H9 (cell line): ENCODE measurements around the gene MICAL3. TPM values are rescaled to one million over a fixed set of nuclear protein-coding genes. Genes with fewer than 3 reads are reported as not detected.

ENCODE experiments used
- DNase-seq: peaks from one replicate; pipeline ENCODE4 v3.0.0-alpha.2; 2017
- H2AFZ ChIP-seq: one replicate; pipeline ENCODE4 v1.6.1; 2013; ENCODE audit warnings: mild to moderate bottlenecking, low read length, control low read depth, moderate library complexity
- H2AK5ac ChIP-seq: 2 replicates; pipeline ENCODE4 v1.6.1; 2013; ENCODE audit warnings: low read length, control low read depth, mixed read lengths; ENCODE audit not compliant: insufficient read length
- H2BK120ac ChIP-seq: one replicate; pipeline ENCODE4 v1.6.1; 2013; ENCODE audit warnings: low read depth, mild to moderate bottlenecking, low read length, control low read depth, inconsistent platforms; ENCODE audit not compliant: poor library complexity, severe bottlenecking
- H2BK12ac ChIP-seq: 2 replicates; pipeline ENCODE4 v1.6.1; 2013; ENCODE audit warnings: low read length, control low read depth, mixed read lengths, low read depth; ENCODE audit not compliant: insufficient read length
- H2BK15ac ChIP-seq: 2 replicates; pipeline ENCODE4 v1.6.1; 2013; ENCODE audit warnings: low read depth, low read length, control low read depth
- H2BK20ac ChIP-seq: one replicate; pipeline ENCODE4 v1.6.1; 2013; ENCODE audit warnings: low read depth, mild to moderate bottlenecking, low read length, control low read depth, inconsistent platforms; ENCODE audit not compliant: poor library complexity, severe bottlenecking
- H2BK5ac ChIP-seq: 2 replicates; pipeline ENCODE4 v1.6.1; 2013; ENCODE audit warnings: low read length, control low read depth, mixed read lengths; ENCODE audit not compliant: insufficient read length
- H3K14ac ChIP-seq: 2 replicates; pipeline ENCODE4 v1.6.1; 2013; ENCODE audit warnings: low read length, control low read depth; ENCODE audit not compliant: insufficient read depth
- H3K18ac ChIP-seq: 2 replicates; pipeline ENCODE4 v1.6.1; 2013; ENCODE audit warnings: low read depth, mild to moderate bottlenecking, mixed read lengths, low read length, control low read depth; ENCODE audit not compliant: insufficient read length
- H3K23ac ChIP-seq: 2 replicates; pipeline ENCODE4 v1.6.1; 2013; ENCODE audit warnings: low read length, control low read depth, mixed read lengths, low read depth; ENCODE audit not compliant: insufficient read length
- H3K23me2 ChIP-seq: 2 replicates; pipeline ENCODE4 v1.6.1; 2013; ENCODE audit warnings: low read depth, mild to moderate bottlenecking, mixed read lengths, low read length, control low read depth; ENCODE audit not compliant: insufficient read length, poor library complexity, severe bottlenecking
- H3K27ac ChIP-seq: 2 replicates; pipeline ENCODE4 v1.5.1; 2013; ENCODE audit warnings: low read length, control low read depth, mixed read lengths, low read depth; ENCODE audit not compliant: insufficient read length
- H3K27me3 ChIP-seq: 2 replicates; pipeline ENCODE4 v1.6.1; 2013; ENCODE audit warnings: low read length, control low read depth, inconsistent platforms; ENCODE audit not compliant: insufficient read depth
- H3K4ac ChIP-seq: 2 replicates; pipeline ENCODE4 v1.6.1; 2013; ENCODE audit warnings: low read depth, mild to moderate bottlenecking, control low read depth, inconsistent platforms, low read length, moderate library complexity
- H3K4me1 ChIP-seq: 2 replicates; pipeline ENCODE4 v1.6.1; 2013; ENCODE audit warnings: low read length, control low read depth, inconsistent platforms; ENCODE audit not compliant: insufficient read depth
- H3K4me2 ChIP-seq: 2 replicates; pipeline ENCODE4 v1.6.1; 2013; ENCODE audit warnings: low read length, control low read depth, mixed read lengths; ENCODE audit not compliant: insufficient read length, insufficient read depth
- H3K56ac ChIP-seq: 2 replicates; pipeline ENCODE4 v1.6.1; 2013; ENCODE audit warnings: low read depth, mild to moderate bottlenecking, mixed read lengths, low read length, control low read depth; ENCODE audit not compliant: insufficient read length
- H3K79me1 ChIP-seq: 2 replicates; pipeline ENCODE4 v1.6.1; 2013; ENCODE audit warnings: low read depth, mild to moderate bottlenecking, moderate library complexity, low read length, control low read depth, inconsistent platforms; ENCODE audit not compliant: insufficient read depth, poor library complexity, severe bottlenecking
- H3K79me2 ChIP-seq: 2 replicates; pipeline ENCODE4 v1.6.1; 2013; ENCODE audit warnings: low read length, control low read depth, inconsistent platforms; ENCODE audit not compliant: insufficient read depth
- H3K9ac ChIP-seq: 2 replicates; pipeline ENCODE4 v1.6.1; 2013; ENCODE audit warnings: low read length, control low read depth, mixed read lengths; ENCODE audit not compliant: insufficient read length; ENCODE audit errors: extremely low read depth
- H3K9me3 ChIP-seq: one replicate; pipeline ENCODE4 v1.6.1; 2013; ENCODE audit warnings: low read depth, low read length, inconsistent platforms; ENCODE audit not compliant: control insufficient read depth
- H3T11ph ChIP-seq: one replicate; pipeline ENCODE4 v1.6.1; 2013; ENCODE audit warnings: mild to moderate bottlenecking, low read length, control low read depth, inconsistent platforms
- H4K20me1 ChIP-seq: one replicate; pipeline ENCODE4 v1.6.1; 2013; ENCODE audit not compliant: control insufficient read depth, insufficient read length, insufficient read depth
- H4K5ac ChIP-seq: 2 replicates; pipeline ENCODE4 v1.6.1; 2013; ENCODE audit warnings: low read depth, mild to moderate bottlenecking, mixed read lengths, low read length, control low read depth; ENCODE audit not compliant: insufficient read length
- H4K8ac ChIP-seq: replicated peaks from 2 replicates; pipeline ENCODE4 v1.6.1; 2013; ENCODE audit warnings: low read length, control low read depth, mixed read lengths, low read depth; ENCODE audit not compliant: insufficient read length
- H4K91ac ChIP-seq: 2 replicates; pipeline ENCODE4 v1.6.1; 2013; ENCODE audit warnings: low read depth, mild to moderate bottlenecking, moderate library complexity, mixed read lengths, low read length, control low read depth; ENCODE audit not compliant: insufficient read length
- H3K27ac Mint-ChIP-seq, 3 experiments: 2 replicates in 2 of 3; 3 replicates in 1 of 3; pipeline ENCODE4 v1.8.0; 2020 to 2021; ENCODE audit warnings: mixed read lengths in 3 of 3, mild to moderate bottlenecking in 1 of 3, moderate library complexity in 1 of 3
- H3K27me3 Mint-ChIP-seq: 2 replicates; pipeline ENCODE4 v1.8.0; 2021; ENCODE audit warnings: low read depth, mild to moderate bottlenecking, moderate library complexity, mixed read lengths
- H3K36me3 Mint-ChIP-seq, 3 experiments: 2 replicates in 2 of 3; 3 replicates in 1 of 3; pipeline ENCODE4 v1.8.0; 2020 to 2021; ENCODE audit warnings: low read depth in 3 of 3, mixed read lengths in 3 of 3; ENCODE audit not compliant: insufficient read depth in 1 of 3
- H3K4me1 Mint-ChIP-seq, 2 experiments: 2 replicates each; pipeline ENCODE4 v1.8.0; 2020; ENCODE audit warnings: mixed read lengths in 2 of 2
- H3K4me3 Mint-ChIP-seq, 2 experiments: 2 replicates in 1 of 2; 3 replicates in 1 of 2; pipeline ENCODE4 v1.8.0; 2020 to 2021; ENCODE audit warnings: mild to moderate bottlenecking in 2 of 2, mixed read lengths in 2 of 2, moderate library complexity in 1 of 2
- H3K9me3 Mint-ChIP-seq, 2 experiments: 2 replicates in 1 of 2; 3 replicates in 1 of 2; pipeline ENCODE4 v1.8.0; 2020; ENCODE audit warnings: mild to moderate bottlenecking in 2 of 2, mixed read lengths in 2 of 2, moderate library complexity in 1 of 2
- WGBS: extraction: QIAGEN DNeasy Blood & Tissue Kit; methylation state at CpG from one replicate; pipeline ENCODE4 v1.1.7; 2013; ENCODE audit warnings: missing lambda C conversion rate, low lambda C conversion rate, mixed read lengths; ENCODE audit not compliant: insufficient read length; ENCODE audit errors: extremely low coverage; 5-methylcytosine and 5-hydroxymethylcytosine counted together
- total RNA-seq: library from RNA; stranded (reverse); gene quantifications from 2 replicates; pipeline ENCODE4 v1.2.1, GENCODE V29; 2021
- TF ChIP-seq, protein P1 (sequence below): fragments of 200-600 bp; sonication (generic); conservative IDR thresholded peaks from 3 replicates; pipeline ENCODE4 v1.8.0; 2021; ENCODE audit warnings: antibody characterized with exemption, mild to moderate bottlenecking

The MICAL3 gene
- total RNA-seq, 1 experiment from 2014 or later = 50.2 TPM

DNA sequence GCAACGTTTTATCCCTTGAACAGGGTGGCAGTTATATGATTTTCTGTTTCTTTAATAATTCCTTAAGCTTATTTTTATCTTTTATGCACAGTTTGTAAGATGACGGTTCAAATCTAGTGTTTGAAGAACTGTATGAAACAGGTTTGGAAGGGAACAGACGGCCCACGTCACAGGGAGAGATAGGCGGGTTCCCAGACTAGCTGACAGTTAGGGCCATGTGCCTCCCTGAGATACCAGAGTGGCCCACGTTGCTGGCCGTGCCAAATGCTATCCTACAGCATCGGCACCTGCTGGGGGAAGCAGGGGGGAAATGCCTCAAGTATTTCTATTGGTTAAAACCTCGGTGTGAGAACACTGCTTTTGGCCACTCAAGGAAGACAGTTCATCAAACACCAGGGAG, 199.9 kb downstream of the MICAL3 start:
- H3K56ac ChIP-seq = no peak overlapping the region
- H3K4ac ChIP-seq = no peak overlapping the region
- H3K36me3 Mint-ChIP-seq = peaks cover 1 to 9% (median 4%) of the 10 kb centered on the region in 3 experiments; a peak in 5 of 7 replicates
- no peak overlapping the region for H2AFZ ChIP-seq
- no peak overlapping the region for H2BK20ac ChIP-seq
- H4K20me1 ChIP-seq = peaks cover 2% of the 10 kb centered on the region
- H4K91ac ChIP-seq = no peak overlapping the region
- H2BK12ac ChIP-seq = no peak overlapping the region
- H2BK15ac ChIP-seq = no peak overlapping the region
- H4K8ac ChIP-seq = no peak overlapping the region
- H4K5ac ChIP-seq = no peak overlapping the region
- no peaks in the 10 kb centered on the region for H3K9me3 ChIP-seq
- H3K27me3 Mint-ChIP-seq = no peaks in the 10 kb centered on the region
- H3K23ac ChIP-seq = no peak overlapping the region
- no peak overlapping the region for H3K4me2 ChIP-seq
- no peaks in the 10 kb centered on the region for H3K9me3 Mint-ChIP-seq
- no peaks in the 10 kb centered on the region for H3K79me1 ChIP-seq
- no peak overlapping the region for H3K9ac ChIP-seq
- no peak overlapping the region for H2BK5ac ChIP-seq
- H3K79me2 ChIP-seq = no peaks in the 10 kb centered on the region
- no peak for DNase-seq
- no CpG with 5 or more reads among the region's 9 CpGs for WGBS
- no peak overlapping the region for H3K18ac ChIP-seq
- no peak overlapping the region for H2AK5ac ChIP-seq
- no peak overlapping the region for H3K14ac ChIP-seq
- no peaks in the 10 kb centered on the region for H3K23me2 ChIP-seq
- H3T11ph ChIP-seq = no peak overlapping the region
- no peaks in the 10 kb centered on the region for H3K4me1 ChIP-seq
- no peak overlapping the region for H2BK120ac ChIP-seq
- no peak overlapping the region for H3K4me3 Mint-ChIP-seq
- H3K27me3 ChIP-seq = no peaks in the 10 kb centered on the region
- peaks cover 0 to under 1% of the 10 kb centered on the region in 2 experiments; a peak in 2 of 4 replicates for H3K4me1 Mint-ChIP-seq
- no peak overlapping the region for H3K27ac ChIP-seq
- TF ChIP-seq, protein P1, sequence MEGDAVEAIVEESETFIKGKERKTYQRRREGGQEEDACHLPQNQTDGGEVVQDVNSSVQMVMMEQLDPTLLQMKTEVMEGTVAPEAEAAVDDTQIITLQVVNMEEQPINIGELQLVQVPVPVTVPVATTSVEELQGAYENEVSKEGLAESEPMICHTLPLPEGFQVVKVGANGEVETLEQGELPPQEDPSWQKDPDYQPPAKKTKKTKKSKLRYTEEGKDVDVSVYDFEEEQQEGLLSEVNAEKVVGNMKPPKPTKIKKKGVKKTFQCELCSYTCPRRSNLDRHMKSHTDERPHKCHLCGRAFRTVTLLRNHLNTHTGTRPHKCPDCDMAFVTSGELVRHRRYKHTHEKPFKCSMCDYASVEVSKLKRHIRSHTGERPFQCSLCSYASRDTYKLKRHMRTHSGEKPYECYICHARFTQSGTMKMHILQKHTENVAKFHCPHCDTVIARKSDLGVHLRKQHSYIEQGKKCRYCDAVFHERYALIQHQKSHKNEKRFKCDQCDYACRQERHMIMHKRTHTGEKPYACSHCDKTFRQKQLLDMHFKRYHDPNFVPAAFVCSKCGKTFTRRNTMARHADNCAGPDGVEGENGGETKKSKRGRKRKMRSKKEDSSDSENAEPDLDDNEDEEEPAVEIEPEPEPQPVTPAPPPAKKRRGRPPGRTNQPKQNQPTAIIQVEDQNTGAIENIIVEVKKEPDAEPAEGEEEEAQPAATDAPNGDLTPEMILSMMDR = no peak
- no peak overlapping the region for H3K27ac Mint-ChIP-seq
